OCI-LY7 (cell line): ENCODE results near the gene ZDHHC5.

Source experiments
- CTCF ChIP-seq: fragments of 200-600 bp; sonication (generic); conservative IDR thresholded peaks from 2 replicates; pipeline ENCODE4 v1.5.1; 2014; ENCODE audit warnings: mild to moderate bottlenecking, antibody characterized with exemption, low read length, moderate library complexity, mixed read lengths
- EZH2phosphoT487 ChIP-seq: fragments of 200-600 bp; sonication (generic); IDR thresholded peaks from 2 replicates; pipeline ENCODE4 v1.6.1; 2018; ENCODE audit warnings: low read depth, borderline replicate concordance, mild to moderate bottlenecking, mixed run types, antibody characterized with exemption, low read length, moderate library complexity, mixed read lengths

- TF ChIP-seq CTCF (no peak), EZH2phosphoT487 (no peak)
Observed at GRCh38 chr11:57651408-57651807, 16.5 kb upstream of the ZDHHC5 start.
